H9 (cell line): ENCODE data around the gene HMG20B. TPM values are rescaled to one million over a fixed set of nuclear protein-coding genes. Genes with fewer than 3 reads are reported as not detected.

Experiments used
- DNase-seq: peaks from one replicate; pipeline ENCODE4 v3.0.0-alpha.2; 2017
- H2AFZ ChIP-seq: one replicate; pipeline ENCODE4 v1.6.1; 2013; ENCODE audit warnings: mild to moderate bottlenecking, low read length, control low read depth, moderate library complexity
- H2AK5ac ChIP-seq: 2 replicates; pipeline ENCODE4 v1.6.1; 2013; ENCODE audit warnings: low read length, control low read depth, mixed read lengths; ENCODE audit not compliant: insufficient read length
- H2BK120ac ChIP-seq: one replicate; pipeline ENCODE4 v1.6.1; 2013; ENCODE audit warnings: low read depth, mild to moderate bottlenecking, low read length, control low read depth, inconsistent platforms; ENCODE audit not compliant: poor library complexity, severe bottlenecking
- H2BK12ac ChIP-seq: 2 replicates; pipeline ENCODE4 v1.6.1; 2013; ENCODE audit warnings: low read length, control low read depth, mixed read lengths, low read depth; ENCODE audit not compliant: insufficient read length
- H2BK15ac ChIP-seq: 2 replicates; pipeline ENCODE4 v1.6.1; 2013; ENCODE audit warnings: low read depth, low read length, control low read depth
- H2BK20ac ChIP-seq: one replicate; pipeline ENCODE4 v1.6.1; 2013; ENCODE audit warnings: low read depth, mild to moderate bottlenecking, low read length, control low read depth, inconsistent platforms; ENCODE audit not compliant: poor library complexity, severe bottlenecking
- H2BK5ac ChIP-seq: 2 replicates; pipeline ENCODE4 v1.6.1; 2013; ENCODE audit warnings: low read length, control low read depth, mixed read lengths; ENCODE audit not compliant: insufficient read length
- H3K14ac ChIP-seq: 2 replicates; pipeline ENCODE4 v1.6.1; 2013; ENCODE audit warnings: low read length, control low read depth; ENCODE audit not compliant: insufficient read depth
- H3K18ac ChIP-seq: 2 replicates; pipeline ENCODE4 v1.6.1; 2013; ENCODE audit warnings: low read depth, mild to moderate bottlenecking, mixed read lengths, low read length, control low read depth; ENCODE audit not compliant: insufficient read length
- H3K23ac ChIP-seq: 2 replicates; pipeline ENCODE4 v1.6.1; 2013; ENCODE audit warnings: low read length, control low read depth, mixed read lengths, low read depth; ENCODE audit not compliant: insufficient read length
- H3K23me2 ChIP-seq: 2 replicates; pipeline ENCODE4 v1.6.1; 2013; ENCODE audit warnings: low read depth, mild to moderate bottlenecking, mixed read lengths, low read length, control low read depth; ENCODE audit not compliant: insufficient read length, poor library complexity, severe bottlenecking
- H3K27ac ChIP-seq: 2 replicates; pipeline ENCODE4 v1.5.1; 2013; ENCODE audit warnings: low read length, control low read depth, mixed read lengths, low read depth; ENCODE audit not compliant: insufficient read length
- H3K27me3 ChIP-seq: 2 replicates; pipeline ENCODE4 v1.6.1; 2013; ENCODE audit warnings: low read length, control low read depth, inconsistent platforms; ENCODE audit not compliant: insufficient read depth
- H3K4ac ChIP-seq: 2 replicates; pipeline ENCODE4 v1.6.1; 2013; ENCODE audit warnings: low read depth, mild to moderate bottlenecking, control low read depth, inconsistent platforms, low read length, moderate library complexity
- H3K4me1 ChIP-seq: 2 replicates; pipeline ENCODE4 v1.6.1; 2013; ENCODE audit warnings: low read length, control low read depth, inconsistent platforms; ENCODE audit not compliant: insufficient read depth
- H3K4me2 ChIP-seq: 2 replicates; pipeline ENCODE4 v1.6.1; 2013; ENCODE audit warnings: low read length, control low read depth, mixed read lengths; ENCODE audit not compliant: insufficient read length, insufficient read depth
- H3K56ac ChIP-seq: 2 replicates; pipeline ENCODE4 v1.6.1; 2013; ENCODE audit warnings: low read depth, mild to moderate bottlenecking, mixed read lengths, low read length, control low read depth; ENCODE audit not compliant: insufficient read length
- H3K79me1 ChIP-seq: 2 replicates; pipeline ENCODE4 v1.6.1; 2013; ENCODE audit warnings: low read depth, mild to moderate bottlenecking, moderate library complexity, low read length, control low read depth, inconsistent platforms; ENCODE audit not compliant: insufficient read depth, poor library complexity, severe bottlenecking
- H3K79me2 ChIP-seq: 2 replicates; pipeline ENCODE4 v1.6.1; 2013; ENCODE audit warnings: low read length, control low read depth, inconsistent platforms; ENCODE audit not compliant: insufficient read depth
- H3K9ac ChIP-seq: 2 replicates; pipeline ENCODE4 v1.6.1; 2013; ENCODE audit warnings: low read length, control low read depth, mixed read lengths; ENCODE audit not compliant: insufficient read length; ENCODE audit errors: extremely low read depth
- H3K9me3 ChIP-seq: one replicate; pipeline ENCODE4 v1.6.1; 2013; ENCODE audit warnings: low read depth, low read length, inconsistent platforms; ENCODE audit not compliant: control insufficient read depth
- H3T11ph ChIP-seq: one replicate; pipeline ENCODE4 v1.6.1; 2013; ENCODE audit warnings: mild to moderate bottlenecking, low read length, control low read depth, inconsistent platforms
- H4K20me1 ChIP-seq: one replicate; pipeline ENCODE4 v1.6.1; 2013; ENCODE audit not compliant: control insufficient read depth, insufficient read length, insufficient read depth
- H4K5ac ChIP-seq: 2 replicates; pipeline ENCODE4 v1.6.1; 2013; ENCODE audit warnings: low read depth, mild to moderate bottlenecking, mixed read lengths, low read length, control low read depth; ENCODE audit not compliant: insufficient read length
- H4K8ac ChIP-seq: replicated peaks from 2 replicates; pipeline ENCODE4 v1.6.1; 2013; ENCODE audit warnings: low read length, control low read depth, mixed read lengths, low read depth; ENCODE audit not compliant: insufficient read length
- H4K91ac ChIP-seq: 2 replicates; pipeline ENCODE4 v1.6.1; 2013; ENCODE audit warnings: low read depth, mild to moderate bottlenecking, moderate library complexity, mixed read lengths, low read length, control low read depth; ENCODE audit not compliant: insufficient read length
- H3K27ac Mint-ChIP-seq, 3 experiments: 2 replicates in 2 of 3; 3 replicates in 1 of 3; pipeline ENCODE4 v1.8.0; 2020 to 2021; ENCODE audit warnings: mixed read lengths in 3 of 3, mild to moderate bottlenecking in 1 of 3, moderate library complexity in 1 of 3
- H3K27me3 Mint-ChIP-seq: 2 replicates; pipeline ENCODE4 v1.8.0; 2021; ENCODE audit warnings: low read depth, mild to moderate bottlenecking, moderate library complexity, mixed read lengths
- H3K36me3 Mint-ChIP-seq, 3 experiments: 2 replicates in 2 of 3; 3 replicates in 1 of 3; pipeline ENCODE4 v1.8.0; 2020 to 2021; ENCODE audit warnings: low read depth in 3 of 3, mixed read lengths in 3 of 3; ENCODE audit not compliant: insufficient read depth in 1 of 3
- H3K4me1 Mint-ChIP-seq, 2 experiments: 2 replicates each; pipeline ENCODE4 v1.8.0; 2020; ENCODE audit warnings: mixed read lengths in 2 of 2
- H3K4me3 Mint-ChIP-seq, 2 experiments: 2 replicates in 1 of 2; 3 replicates in 1 of 2; pipeline ENCODE4 v1.8.0; 2020 to 2021; ENCODE audit warnings: mild to moderate bottlenecking in 2 of 2, mixed read lengths in 2 of 2, moderate library complexity in 1 of 2
- H3K9me3 Mint-ChIP-seq, 2 experiments: 2 replicates in 1 of 2; 3 replicates in 1 of 2; pipeline ENCODE4 v1.8.0; 2020; ENCODE audit warnings: mild to moderate bottlenecking in 2 of 2, mixed read lengths in 2 of 2, moderate library complexity in 1 of 2
- WGBS: extraction: QIAGEN DNeasy Blood & Tissue Kit; methylation state at CpG from one replicate; pipeline ENCODE4 v1.1.7; 2013; ENCODE audit warnings: missing lambda C conversion rate, low lambda C conversion rate, mixed read lengths; ENCODE audit not compliant: insufficient read length; ENCODE audit errors: extremely low coverage; 5-methylcytosine and 5-hydroxymethylcytosine counted together
- total RNA-seq: library from RNA; stranded (reverse); gene quantifications from 2 replicates; pipeline ENCODE4 v1.2.1, GENCODE V29; 2021
- TF ChIP-seq, protein P1 (sequence below): fragments of 200-600 bp; sonication (generic); conservative IDR thresholded peaks from 3 replicates; pipeline ENCODE4 v1.8.0; 2021; ENCODE audit warnings: antibody characterized with exemption, mild to moderate bottlenecking

Gene HMG20B
- total RNA-seq, 1 experiment from 2014 or later = 58.1 TPM

DNA sequence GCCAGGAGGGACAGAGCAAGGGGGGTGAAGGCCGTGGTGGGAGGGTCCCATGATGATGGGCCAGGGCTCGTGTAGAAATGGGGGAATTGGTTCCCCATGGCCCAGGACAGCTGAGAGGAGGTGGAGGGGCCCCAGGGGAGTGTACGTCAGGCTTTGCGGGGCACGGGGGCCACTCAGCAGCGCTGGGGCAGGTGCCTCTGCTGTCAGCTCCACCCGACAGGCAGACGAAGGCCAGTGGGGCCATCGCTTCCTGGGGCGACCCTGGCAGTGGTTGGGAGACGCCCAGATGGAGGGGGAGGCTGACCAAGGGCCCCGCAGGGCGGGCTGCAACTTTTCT lies 35.7 kb upstream of the HMG20B start:
- no peak overlapping the region for H2AFZ ChIP-seq
- no CpG with 5 or more reads among the region's 13 CpGs for WGBS
- H2BK120ac ChIP-seq = no peak overlapping the region
- no peak overlapping the region for H2BK15ac ChIP-seq
- H4K8ac ChIP-seq = no peak overlapping the region
- H3K56ac ChIP-seq = no peak overlapping the region
- Mint-ChIP-seq H3K4me1 (peaks cover 6 to 14% of the 10 kb centered on the region in 2 experiments; a peak in 3 of 4 replicates), H3K36me3 (peaks cover 13 to 51% (median 48%) of the 10 kb centered on the region in 3 experiments; a peak in 6 of 7 replicates), H3K4me3 (no peak overlapping the region), H3K9me3 (no peaks in the 10 kb centered on the region), H3K27ac (no peak overlapping the region), H3K27me3 (no peaks in the 10 kb centered on the region; the same call in 1 of the 2 replicates)
- no peak overlapping the region for H3K14ac ChIP-seq
- no peak overlapping the region for H3K9ac ChIP-seq
- H2BK5ac ChIP-seq = no peak overlapping the region
- no peak overlapping the region for H3K4ac ChIP-seq
- TF ChIP-seq, protein P1, sequence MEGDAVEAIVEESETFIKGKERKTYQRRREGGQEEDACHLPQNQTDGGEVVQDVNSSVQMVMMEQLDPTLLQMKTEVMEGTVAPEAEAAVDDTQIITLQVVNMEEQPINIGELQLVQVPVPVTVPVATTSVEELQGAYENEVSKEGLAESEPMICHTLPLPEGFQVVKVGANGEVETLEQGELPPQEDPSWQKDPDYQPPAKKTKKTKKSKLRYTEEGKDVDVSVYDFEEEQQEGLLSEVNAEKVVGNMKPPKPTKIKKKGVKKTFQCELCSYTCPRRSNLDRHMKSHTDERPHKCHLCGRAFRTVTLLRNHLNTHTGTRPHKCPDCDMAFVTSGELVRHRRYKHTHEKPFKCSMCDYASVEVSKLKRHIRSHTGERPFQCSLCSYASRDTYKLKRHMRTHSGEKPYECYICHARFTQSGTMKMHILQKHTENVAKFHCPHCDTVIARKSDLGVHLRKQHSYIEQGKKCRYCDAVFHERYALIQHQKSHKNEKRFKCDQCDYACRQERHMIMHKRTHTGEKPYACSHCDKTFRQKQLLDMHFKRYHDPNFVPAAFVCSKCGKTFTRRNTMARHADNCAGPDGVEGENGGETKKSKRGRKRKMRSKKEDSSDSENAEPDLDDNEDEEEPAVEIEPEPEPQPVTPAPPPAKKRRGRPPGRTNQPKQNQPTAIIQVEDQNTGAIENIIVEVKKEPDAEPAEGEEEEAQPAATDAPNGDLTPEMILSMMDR = no peak
- H3K27ac ChIP-seq = no peak overlapping the region
- DNase-seq = no peak
- H2AK5ac ChIP-seq = no peak overlapping the region
- H3K9me3 ChIP-seq = no peaks in the 10 kb centered on the region
- no peaks in the 10 kb centered on the region for H4K20me1 ChIP-seq
- H3K4me2 ChIP-seq = no peak overlapping the region
- no peaks in the 10 kb centered on the region for H3K23me2 ChIP-seq
- H4K5ac ChIP-seq = no peak overlapping the region
- no peak overlapping the region for H3K23ac ChIP-seq
- H3K18ac ChIP-seq = no peak overlapping the region
- H4K91ac ChIP-seq = no peak overlapping the region
- H3K79me1 ChIP-seq = no peaks in the 10 kb centered on the region
- no peak overlapping the region for H2BK20ac ChIP-seq
- no peak overlapping the region for H2BK12ac ChIP-seq
- H3T11ph ChIP-seq = no peak overlapping the region
- no peaks in the 10 kb centered on the region for H3K4me1 ChIP-seq
- H3K79me2 ChIP-seq = no peaks in the 10 kb centered on the region
- no peaks in the 10 kb centered on the region for H3K27me3 ChIP-seq
